ENCODE results near the gene DYRK4.
"Not testable (repeated sequence)": the region's sequence is repeated elsewhere in the genome, so short reads cannot be mapped to it uniquely, and the experiment has no call there.

GRCh38 chr12:4523443-4523842, 38.6 kb upstream of the DYRK4 start:
- TF ChIP-seq CTCF (conservative IDR thresholded peaks at IDR 0.05; ENCODE audit: low read depth, low read length); USF2 (IDR thresholded peaks at IDR 0.05; ENCODE audit: low read depth, low read length); BHLHE40 (IDR thresholded peaks at IDR 0.05; ENCODE audit: low read depth, low read length); POLR2A (IDR thresholded peaks at IDR 0.05; ENCODE audit: low read depth, low read length); NFE2L2 (IDR thresholded peaks at IDR 0.05; ENCODE audit: low read depth, low read length); RAD21 (IDR thresholded peaks at IDR 0.05; ENCODE audit: low read length); FOS (IDR thresholded peaks at IDR 0.05; ENCODE audit: low read depth, low read length); CHD1 (IDR thresholded peaks at IDR 0.05; ENCODE audit: low read depth, low read length); RCOR1 (IDR thresholded peaks at IDR 0.05; ENCODE audit: insufficient replicate concordance, low read length); CEBPB (IDR thresholded peaks at IDR 0.05; ENCODE audit: low read depth, low read length): not testable (repeated sequence)

Measured in IMR-90 (cell line).